ENCODE measurements around the gene CDH22.

GRCh38 chr20:46311039-46311650 lies 2.8 kb upstream of the CDH22 start:
- no peak for TF ChIP-seq POLR2A (IDR thresholded peaks at IDR 0.05)
- TF ChIP-seq, protein P1, sequence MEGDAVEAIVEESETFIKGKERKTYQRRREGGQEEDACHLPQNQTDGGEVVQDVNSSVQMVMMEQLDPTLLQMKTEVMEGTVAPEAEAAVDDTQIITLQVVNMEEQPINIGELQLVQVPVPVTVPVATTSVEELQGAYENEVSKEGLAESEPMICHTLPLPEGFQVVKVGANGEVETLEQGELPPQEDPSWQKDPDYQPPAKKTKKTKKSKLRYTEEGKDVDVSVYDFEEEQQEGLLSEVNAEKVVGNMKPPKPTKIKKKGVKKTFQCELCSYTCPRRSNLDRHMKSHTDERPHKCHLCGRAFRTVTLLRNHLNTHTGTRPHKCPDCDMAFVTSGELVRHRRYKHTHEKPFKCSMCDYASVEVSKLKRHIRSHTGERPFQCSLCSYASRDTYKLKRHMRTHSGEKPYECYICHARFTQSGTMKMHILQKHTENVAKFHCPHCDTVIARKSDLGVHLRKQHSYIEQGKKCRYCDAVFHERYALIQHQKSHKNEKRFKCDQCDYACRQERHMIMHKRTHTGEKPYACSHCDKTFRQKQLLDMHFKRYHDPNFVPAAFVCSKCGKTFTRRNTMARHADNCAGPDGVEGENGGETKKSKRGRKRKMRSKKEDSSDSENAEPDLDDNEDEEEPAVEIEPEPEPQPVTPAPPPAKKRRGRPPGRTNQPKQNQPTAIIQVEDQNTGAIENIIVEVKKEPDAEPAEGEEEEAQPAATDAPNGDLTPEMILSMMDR (IDR thresholded peaks at IDR 0.05), result no peak
